ENCODE data around the gene KLRB1.
"Not testable (repeated sequence)": the region's sequence is repeated elsewhere in the genome, so short reads cannot be mapped to it uniquely, and the experiment has no call there.

Gene KLRB1

DNA sequence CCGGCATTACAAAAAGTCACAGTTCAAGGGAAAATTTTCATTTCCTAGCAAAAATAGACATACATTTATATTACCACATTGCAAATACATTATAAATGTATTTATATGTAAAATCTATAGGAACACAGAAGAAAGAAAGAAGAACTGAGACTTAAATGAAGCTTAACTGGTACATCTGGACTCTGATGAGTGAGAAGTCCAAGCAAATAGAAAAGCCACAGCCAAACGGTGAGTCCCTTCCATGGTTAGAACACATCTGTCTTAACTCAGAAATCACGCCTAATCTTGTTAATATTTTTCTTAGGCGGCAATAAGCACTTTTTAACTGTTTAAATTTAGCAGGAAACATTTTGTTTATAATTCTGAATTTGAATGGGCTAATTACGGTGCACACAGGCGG, 9.4 kb upstream of the KLRB1 start:
- TF ChIP-seq, protein P1, sequence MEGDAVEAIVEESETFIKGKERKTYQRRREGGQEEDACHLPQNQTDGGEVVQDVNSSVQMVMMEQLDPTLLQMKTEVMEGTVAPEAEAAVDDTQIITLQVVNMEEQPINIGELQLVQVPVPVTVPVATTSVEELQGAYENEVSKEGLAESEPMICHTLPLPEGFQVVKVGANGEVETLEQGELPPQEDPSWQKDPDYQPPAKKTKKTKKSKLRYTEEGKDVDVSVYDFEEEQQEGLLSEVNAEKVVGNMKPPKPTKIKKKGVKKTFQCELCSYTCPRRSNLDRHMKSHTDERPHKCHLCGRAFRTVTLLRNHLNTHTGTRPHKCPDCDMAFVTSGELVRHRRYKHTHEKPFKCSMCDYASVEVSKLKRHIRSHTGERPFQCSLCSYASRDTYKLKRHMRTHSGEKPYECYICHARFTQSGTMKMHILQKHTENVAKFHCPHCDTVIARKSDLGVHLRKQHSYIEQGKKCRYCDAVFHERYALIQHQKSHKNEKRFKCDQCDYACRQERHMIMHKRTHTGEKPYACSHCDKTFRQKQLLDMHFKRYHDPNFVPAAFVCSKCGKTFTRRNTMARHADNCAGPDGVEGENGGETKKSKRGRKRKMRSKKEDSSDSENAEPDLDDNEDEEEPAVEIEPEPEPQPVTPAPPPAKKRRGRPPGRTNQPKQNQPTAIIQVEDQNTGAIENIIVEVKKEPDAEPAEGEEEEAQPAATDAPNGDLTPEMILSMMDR (IDR thresholded peaks at IDR 0.05; ENCODE audit: extremely low read depth, missing control alignments), result no peak
- no peak for DNase-seq (ENCODE audit: low spot score)

DNA sequence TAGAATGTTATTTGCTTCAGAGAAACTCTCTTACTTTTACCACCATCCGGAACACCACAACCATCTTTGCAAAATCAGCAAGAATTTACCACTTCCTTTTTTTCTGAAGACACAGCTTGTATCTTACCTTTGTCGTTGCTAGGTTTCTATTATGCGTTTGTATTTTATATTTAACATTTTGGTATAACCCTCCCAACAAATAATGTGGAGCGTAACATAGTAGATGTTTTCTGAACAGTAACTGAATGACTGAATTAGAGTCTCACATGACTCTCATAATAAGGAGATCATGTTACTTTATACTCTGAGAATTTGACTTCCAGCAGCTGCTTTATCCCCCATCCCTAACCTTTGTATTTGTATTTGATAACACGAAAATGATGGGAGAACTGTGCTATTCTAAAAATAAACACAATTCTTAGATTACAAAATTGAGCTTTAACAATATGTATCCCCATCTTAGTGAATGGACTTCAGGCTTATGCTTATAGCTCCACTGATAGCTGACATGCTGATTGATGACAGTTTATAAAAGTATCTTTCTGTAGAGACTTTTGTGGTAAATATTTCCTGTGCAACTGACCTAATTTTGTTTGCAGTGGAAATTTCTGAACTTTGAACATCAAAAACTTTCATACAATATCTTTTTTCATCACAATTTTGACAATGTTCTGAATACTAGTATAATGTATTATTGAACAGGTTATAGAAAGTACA, 7.9 kb upstream of the KLRB1 start:
- TF ChIP-seq, protein P1 (IDR thresholded peaks at IDR 0.05; ENCODE audit: extremely low read depth, missing control alignments), result no peak
- no peak for DNase-seq (ENCODE audit: low spot score)

DNA sequence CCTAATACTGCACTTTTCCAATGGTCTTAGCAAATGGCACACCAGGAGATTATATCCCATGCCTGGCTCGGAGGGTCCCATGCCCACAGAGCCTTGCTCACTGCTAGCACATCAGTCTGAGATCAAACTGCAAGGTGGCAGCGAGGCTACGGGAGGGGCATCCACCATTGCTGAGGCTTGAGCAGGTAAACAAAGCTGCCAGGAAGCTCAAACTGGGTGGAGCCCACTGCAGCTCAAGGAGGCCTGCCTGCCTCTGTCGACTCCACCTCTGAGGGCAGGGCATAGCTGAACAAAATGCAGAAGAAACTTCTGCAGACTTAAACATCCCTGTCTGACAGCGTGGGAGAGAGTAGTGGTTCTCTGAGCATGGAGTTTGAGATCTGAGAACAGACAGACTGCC, 2.9 kb upstream of the KLRB1 start:
- DNase-seq (ENCODE audit: low spot score), result not testable (repeated sequence)

DNA sequence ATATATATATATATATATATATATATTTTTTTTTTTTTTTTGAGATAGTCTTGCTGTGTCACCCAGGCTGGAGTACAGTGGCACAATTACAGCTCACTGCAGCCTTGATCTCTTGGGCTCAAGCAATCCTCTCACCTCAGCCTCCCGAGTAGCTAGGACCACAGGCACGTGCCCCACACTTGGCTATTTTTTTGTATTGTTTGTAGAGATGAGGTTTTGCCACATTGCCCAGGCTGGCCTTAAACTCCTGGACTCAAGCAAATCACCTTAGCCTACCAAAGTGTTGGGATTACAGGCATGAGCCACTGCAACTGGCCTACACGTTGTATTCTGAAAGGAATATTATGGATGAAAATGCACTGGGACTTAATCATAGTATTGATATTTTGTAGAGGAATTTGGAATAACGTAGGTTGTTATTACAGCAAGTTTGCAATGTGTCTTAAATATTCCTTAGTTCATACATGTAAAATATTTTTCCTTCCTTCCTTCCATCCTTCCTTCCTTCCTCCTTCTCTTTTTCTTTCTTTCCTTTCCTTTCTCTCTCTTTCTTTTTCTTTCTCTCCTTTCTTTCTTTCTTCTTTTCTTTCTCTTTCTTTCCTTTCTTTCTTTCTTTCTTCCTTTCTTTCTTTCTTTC, 862 bp downstream of the KLRB1 start:
- TF ChIP-seq, protein P1 (IDR thresholded peaks at IDR 0.05; ENCODE audit: extremely low read depth, missing control alignments), result no peak
- DNase-seq (ENCODE audit: low spot score), result no peak

DNA sequence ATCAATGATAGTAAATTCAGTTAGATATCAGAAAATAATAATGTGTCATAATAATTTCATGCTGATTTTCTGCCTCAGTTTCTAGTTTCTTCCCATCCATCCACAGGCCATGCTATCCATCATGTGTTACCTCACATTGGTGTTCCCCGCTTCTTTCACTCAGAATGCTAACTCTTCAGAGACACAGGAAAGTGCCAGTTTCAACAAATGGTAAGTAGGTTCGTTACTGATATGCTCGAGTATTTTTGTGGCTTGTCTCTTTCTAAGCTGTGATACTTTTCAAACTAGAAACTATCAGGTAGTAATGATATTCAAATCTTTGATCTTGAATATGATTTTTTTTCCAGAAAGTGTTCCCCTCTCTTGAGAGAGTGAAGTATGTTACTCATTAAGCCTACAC, 1.5 kb downstream of the KLRB1 start:
- TF ChIP-seq, protein P1 (IDR thresholded peaks at IDR 0.05; ENCODE audit: extremely low read depth, missing control alignments), result no peak
- DNase-seq (ENCODE audit: low spot score), result no peak

GRCh38 chr12:9605483-9605882, 2.2 kb downstream of the KLRB1 start:
- DNase-seq (ENCODE audit: low spot score), result no peak

GRCh38 chr12:9604287-9604686, 3.4 kb downstream of the KLRB1 start:
- no peak for DNase-seq (ENCODE audit: low spot score)
- TF ChIP-seq, protein P1 (IDR thresholded peaks at IDR 0.05; ENCODE audit: extremely low read depth, missing control alignments), result no peak

More at GRCh38 chr12:9605483-9605882, 2.2 kb downstream of the KLRB1 start:
- TF ChIP-seq, protein P1 (IDR thresholded peaks at IDR 0.05; ENCODE audit: extremely low read depth, missing control alignments), result no peak

DNA sequence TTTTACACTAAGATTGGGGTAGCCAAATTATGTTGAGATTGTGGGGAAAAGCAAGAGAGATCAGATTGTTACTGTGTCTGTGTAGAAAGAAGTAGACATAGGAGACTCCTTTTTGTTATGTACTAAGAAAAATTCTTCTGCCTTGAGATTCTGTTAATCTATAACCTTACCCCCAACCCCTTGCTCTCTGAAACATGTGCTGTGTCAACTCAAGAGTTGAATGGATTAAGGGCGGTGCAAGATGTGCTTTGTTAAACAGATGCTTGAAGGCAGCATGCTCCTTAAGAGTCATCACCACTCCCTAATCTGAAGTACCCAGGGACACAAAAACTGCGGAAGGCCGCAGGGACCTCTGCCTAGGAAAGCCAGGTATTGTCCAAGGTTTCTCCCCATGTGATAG, 7.3 kb downstream of the KLRB1 start:
- DNase-seq (ENCODE audit: low spot score), result not testable (repeated sequence)
